ENCODE results near the gene RDH12.

Gene RDH12

GRCh38 chr14:67756496-67756895 lies 54.8 kb downstream of the RDH12 start:
- DNase-seq, result no peak

DNA sequence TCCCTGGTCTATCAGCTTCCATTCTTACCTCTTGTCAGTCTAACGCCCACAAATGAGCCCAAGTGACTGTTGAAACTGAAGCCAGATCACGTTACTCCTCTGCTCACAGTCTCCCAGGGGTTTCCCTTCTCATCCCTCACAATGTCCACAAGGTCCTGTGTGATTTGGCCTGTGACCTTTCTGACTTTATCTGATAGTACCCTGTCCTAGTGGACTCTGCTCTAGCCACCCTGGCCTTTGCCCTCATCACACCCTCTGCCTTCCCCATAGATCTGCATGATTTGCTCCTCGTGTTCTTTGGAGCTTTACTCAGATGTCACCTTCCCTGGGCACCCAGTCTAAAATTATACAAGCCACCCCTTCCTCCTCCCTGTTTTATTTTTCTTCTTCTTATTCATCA lies 55.5 kb downstream of the RDH12 start:
- DNase-seq, result no peak

DNA sequence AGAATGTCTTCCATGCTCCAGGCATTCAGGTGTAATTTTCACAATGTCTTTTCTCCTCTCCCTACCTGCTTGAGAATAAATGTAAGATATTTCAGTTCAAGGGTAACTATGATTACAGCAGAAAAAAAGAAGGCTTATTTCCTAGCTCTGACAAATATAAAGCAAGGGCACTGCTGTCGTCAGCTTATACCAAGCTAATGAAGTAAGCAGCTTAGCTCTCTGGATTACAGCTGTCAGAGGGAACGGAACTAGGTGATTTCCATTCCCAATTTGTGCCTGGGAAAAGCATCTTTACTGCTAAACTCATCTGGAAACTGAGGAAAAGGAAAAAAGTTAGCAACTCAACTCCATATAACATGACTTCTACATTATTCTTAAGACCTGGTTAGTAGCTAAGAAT lies 58.2 kb downstream of the RDH12 start:
- no peak for DNase-seq

DNA sequence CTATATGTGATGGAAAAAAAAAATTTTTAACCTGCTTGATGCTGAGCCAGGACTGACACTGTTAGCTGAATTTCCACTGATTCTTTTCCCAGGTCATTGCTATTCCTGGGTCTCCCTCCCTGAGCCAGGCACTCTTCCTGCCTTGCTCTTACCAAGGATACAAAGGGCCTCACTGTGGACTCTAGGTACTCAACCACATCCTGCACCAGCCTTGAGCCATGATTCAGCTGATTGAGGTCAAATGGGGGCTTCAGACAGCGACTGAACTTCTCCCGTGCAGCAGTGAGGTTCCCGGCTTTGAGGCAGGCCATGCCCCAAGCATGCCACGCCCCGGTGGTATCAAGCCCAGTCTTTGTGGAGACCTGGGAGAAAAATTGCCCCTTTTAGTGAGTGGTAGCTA lies 60.4 kb downstream of the RDH12 start:
- DNase-seq, result no peak

DNA sequence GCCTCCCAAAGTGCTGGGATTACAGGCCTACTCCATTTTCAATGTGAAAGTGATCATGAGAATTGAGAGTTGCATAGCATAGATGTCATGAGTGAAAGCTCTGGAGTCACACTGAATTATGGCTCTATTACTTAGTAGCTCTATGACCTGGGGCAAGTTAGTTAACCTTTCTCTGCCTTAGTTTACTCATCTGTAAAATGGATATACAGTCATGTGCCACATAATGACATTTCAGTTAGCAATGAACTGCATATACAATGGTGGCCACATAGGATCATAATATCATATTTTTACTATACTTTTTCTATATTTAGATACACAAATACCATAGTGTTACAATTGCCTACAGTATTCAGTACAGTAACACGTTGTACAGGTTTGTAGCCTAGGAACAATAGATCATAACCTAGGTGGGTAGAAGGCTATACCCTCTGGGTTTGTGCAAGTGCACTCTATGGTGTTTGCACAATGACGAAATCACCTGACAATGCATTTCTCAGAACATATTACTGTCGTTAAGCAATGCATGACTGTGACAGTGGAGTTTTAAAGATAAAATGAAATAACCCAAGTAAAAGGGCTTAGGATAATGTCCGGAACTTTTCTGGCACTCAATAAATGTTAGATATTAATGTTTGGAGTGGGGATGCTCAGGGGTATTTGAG lies 61.6 kb downstream of the RDH12 start:
- no peak for DNase-seq

DNA sequence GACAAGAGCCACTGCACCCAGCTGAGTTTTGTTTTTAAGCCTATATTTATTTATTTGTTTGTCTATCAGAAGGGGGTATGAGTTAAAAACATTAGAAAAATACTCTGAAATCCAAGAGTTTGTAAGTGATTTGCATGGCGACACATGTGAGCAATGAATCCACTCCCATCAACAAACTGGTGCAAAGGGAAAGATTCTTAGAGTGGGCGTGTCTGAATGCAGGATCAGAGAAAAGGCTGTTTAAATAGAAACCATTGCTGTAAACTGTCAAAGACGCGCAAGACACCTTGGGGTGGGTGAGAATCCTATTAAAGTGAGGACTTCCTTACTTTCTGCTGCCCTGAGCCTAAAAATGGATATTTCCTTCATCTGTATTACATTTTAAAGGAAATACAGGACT lies 62.8 kb downstream of the RDH12 start:
- DNase-seq, result no peak

GRCh38 chr14:67765192-67765834 lies 63.6 kb downstream of the RDH12 start:
- DNase-seq, result no peak

DNA sequence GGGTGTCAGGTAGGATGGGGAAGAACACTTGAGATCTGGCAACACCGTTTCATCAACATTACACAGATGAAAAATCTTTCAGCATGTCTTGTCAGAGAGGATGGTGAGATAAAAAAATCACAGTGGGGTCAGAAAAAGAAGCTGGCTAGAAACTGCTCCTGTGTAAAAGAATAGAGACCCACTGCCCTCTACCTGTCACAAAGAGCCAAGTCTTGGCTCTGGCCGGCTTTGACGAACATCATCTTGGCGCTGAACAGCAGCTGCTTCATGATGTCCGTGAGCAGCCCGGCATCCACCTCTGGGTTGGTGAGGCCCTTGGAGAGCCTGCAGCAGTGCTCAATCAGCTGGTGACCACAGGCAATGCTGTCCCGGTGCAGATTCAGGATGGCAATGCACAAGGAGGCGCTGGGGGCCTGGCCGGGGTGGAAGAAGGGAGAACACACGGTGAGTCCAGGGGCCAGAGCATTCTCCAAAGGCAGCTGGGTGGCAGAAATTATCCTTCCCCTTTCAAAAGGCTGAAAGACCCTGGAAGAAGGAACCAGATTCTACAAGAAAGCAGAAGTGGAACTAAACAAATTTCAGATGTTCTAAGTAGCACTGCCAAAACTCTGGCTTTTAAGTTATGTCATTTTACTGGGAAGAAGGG lies 64.5 kb downstream of the RDH12 start:
- DNase-seq, result no peak

DNA sequence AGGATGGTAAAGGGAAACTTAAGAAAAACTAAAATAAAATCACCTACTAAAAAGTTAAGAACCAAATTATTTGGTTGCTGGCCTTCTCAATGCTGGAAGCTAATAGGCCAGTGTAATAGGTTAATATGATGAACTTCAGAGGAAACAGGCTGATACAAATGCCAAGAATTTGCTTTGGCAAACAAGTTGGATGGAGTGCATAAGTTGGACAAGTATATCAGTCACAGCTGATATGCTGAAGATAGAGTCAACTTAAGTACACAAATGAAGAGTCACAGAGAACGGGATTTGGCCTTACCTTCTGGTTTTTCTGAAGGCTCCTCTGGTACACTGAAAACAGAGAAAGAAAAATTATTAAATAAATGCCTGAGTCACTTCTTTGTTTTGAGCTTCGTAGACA lies 66.5 kb downstream of the RDH12 start:
- no peak for DNase-seq

DNA sequence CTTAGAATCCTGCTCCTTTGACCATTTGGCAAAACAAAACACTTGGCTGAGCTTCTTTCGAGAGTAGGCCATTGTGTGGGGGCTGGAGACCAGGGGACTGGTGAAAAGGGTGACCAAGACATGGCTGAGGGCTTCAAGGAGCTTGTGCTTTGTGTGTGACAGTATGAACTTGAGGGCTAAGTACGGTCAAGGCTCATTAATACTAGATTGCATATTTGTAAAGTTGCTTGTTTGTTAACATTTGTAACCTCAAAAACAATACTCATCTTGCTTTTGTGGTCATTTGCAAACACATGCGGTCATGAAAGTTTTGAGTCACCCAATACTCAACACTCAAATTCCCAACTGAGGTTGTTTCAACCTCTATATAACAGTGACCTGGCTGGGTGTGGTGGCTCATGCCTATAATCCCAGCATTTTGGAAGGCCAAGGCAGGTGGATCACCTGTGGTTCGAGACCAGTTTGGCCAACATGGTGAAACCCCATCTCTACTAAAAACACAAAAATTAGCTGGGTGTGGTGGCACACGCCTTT lies 72.2 kb downstream of the RDH12 start:
- DNase-seq, result no peak

- DNase-seq, result no peak
Measured at GRCh38 chr14:67776653-67777322, 75.1 kb downstream of the RDH12 start.

- no peak for DNase-seq
Measured at GRCh38 chr14:67778792-67779191, 77.1 kb downstream of the RDH12 start.

- DNase-seq, result no peak
Measured at GRCh38 chr14:67782090-67782489, 80.4 kb downstream of the RDH12 start.

Data from fibroblast of upper back skin (primary cell).